Measurements from ENCODE around the gene CAMTA1.
A peak's percentile ranks its signal among the peaks of the same experiment; 100 is the strongest.

Gene CAMTA1

GRCh38 chr1:7264101-7264500, 478.8 kb downstream of the CAMTA1 start:
- no peak for DNase-seq (ENCODE audit: low read depth)
- H3K4me3 ChIP-seq (ENCODE audit: control insufficient read depth, low read depth, low read length) = no peak overlapping the region
- TF ChIP-seq, protein P1, sequence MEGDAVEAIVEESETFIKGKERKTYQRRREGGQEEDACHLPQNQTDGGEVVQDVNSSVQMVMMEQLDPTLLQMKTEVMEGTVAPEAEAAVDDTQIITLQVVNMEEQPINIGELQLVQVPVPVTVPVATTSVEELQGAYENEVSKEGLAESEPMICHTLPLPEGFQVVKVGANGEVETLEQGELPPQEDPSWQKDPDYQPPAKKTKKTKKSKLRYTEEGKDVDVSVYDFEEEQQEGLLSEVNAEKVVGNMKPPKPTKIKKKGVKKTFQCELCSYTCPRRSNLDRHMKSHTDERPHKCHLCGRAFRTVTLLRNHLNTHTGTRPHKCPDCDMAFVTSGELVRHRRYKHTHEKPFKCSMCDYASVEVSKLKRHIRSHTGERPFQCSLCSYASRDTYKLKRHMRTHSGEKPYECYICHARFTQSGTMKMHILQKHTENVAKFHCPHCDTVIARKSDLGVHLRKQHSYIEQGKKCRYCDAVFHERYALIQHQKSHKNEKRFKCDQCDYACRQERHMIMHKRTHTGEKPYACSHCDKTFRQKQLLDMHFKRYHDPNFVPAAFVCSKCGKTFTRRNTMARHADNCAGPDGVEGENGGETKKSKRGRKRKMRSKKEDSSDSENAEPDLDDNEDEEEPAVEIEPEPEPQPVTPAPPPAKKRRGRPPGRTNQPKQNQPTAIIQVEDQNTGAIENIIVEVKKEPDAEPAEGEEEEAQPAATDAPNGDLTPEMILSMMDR (conservative IDR thresholded peaks at IDR 0.05; ENCODE audit: control insufficient read depth, insufficient read depth, low read depth, low read length) = no peak

GRCh38 chr1:7265771-7266371, 480.6 kb downstream of the CAMTA1 start:
- TF ChIP-seq, protein P1 (conservative IDR thresholded peaks at IDR 0.05; ENCODE audit: control insufficient read depth, insufficient read depth, low read depth, low read length) = no peak
- no peak overlapping the region for H3K4me3 ChIP-seq (ENCODE audit: control insufficient read depth, low read depth, low read length)
- DNase-seq (ENCODE audit: low read depth) = peak; percentile 96

DNA sequence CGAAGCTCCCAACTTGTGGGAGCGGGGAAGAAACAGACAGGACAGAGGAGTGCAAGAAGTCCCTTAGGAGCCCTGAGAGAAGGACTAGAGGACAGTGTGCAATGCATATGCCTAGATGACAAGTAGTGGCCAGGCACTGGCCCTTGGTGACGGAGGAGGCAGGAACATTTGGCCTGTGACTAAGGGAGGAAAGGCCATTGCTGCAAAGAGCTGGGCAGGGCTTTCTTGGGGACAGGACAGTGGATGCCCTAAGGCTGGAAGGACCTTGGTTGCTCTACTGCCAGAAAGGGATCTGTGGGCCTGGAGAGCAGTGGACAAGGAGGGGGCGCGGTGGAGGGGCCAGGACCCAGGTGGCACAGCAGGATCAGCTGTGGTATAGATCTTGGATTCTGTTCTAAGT, 481.3 kb downstream of the CAMTA1 start:
- no peak for DNase-seq (ENCODE audit: low read depth)
- TF ChIP-seq, protein P1 (conservative IDR thresholded peaks at IDR 0.05; ENCODE audit: control insufficient read depth, insufficient read depth, low read depth, low read length) = no peak
- H3K4me3 ChIP-seq (ENCODE audit: control insufficient read depth, low read depth, low read length) = no peak overlapping the region

- DNase-seq (ENCODE audit: low read depth) = peak; percentile 80
- no peak overlapping the region for H3K4me3 ChIP-seq (ENCODE audit: control insufficient read depth, low read depth, low read length)
- TF ChIP-seq, protein P1 (conservative IDR thresholded peaks at IDR 0.05; ENCODE audit: control insufficient read depth, insufficient read depth, low read depth, low read length) = no peak
These were observed 482.2 kb downstream of the CAMTA1 start for GRCh38 chr1:7267493-7267892.

- no peak for DNase-seq (ENCODE audit: low read depth)
- TF ChIP-seq, protein P1 (conservative IDR thresholded peaks at IDR 0.05; ENCODE audit: control insufficient read depth, insufficient read depth, low read depth, low read length) = no peak
- H3K4me3 ChIP-seq (ENCODE audit: control insufficient read depth, low read depth, low read length) = no peak overlapping the region
These were observed 483.7 kb downstream of the CAMTA1 start for GRCh38 chr1:7268983-7269382.

GRCh38 chr1:7269525-7269924, 484.3 kb downstream of the CAMTA1 start:
- TF ChIP-seq, protein P1 (conservative IDR thresholded peaks at IDR 0.05; ENCODE audit: control insufficient read depth, insufficient read depth, low read depth, low read length) = no peak
- DNase-seq (ENCODE audit: low read depth) = no peak
- no peak overlapping the region for H3K4me3 ChIP-seq (ENCODE audit: control insufficient read depth, low read depth, low read length)

DNA sequence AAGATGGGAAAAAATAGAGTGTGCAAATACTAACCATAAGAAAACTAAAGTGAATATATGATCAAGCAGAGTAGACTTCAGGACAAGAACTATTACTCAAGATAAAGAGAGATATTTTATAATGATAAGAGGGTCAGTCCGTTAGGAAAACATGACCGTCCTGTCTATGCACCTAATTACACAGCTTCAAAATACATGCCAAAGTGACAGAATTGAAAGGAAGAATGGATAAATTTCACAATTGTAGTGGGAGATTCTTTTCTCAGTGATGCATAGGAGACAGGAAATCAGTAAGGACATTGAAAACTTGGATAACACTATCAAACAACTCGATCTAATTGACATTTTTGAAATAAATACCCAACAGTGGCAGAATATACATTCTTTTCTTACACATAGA, 489.0 kb downstream of the CAMTA1 start:
- DNase-seq (ENCODE audit: low read depth) = no peak
- TF ChIP-seq, protein P1 (conservative IDR thresholded peaks at IDR 0.05; ENCODE audit: control insufficient read depth, insufficient read depth, low read depth, low read length) = no peak
- no peak overlapping the region for H3K4me3 ChIP-seq (ENCODE audit: control insufficient read depth, low read depth, low read length)

All from fibroblast of mammary gland (primary cell).